Measurements from ENCODE around the gene FITM2.
A peak's percentile ranks its signal among the peaks of the same experiment; 100 is the strongest.

FITM2 gene

DNA sequence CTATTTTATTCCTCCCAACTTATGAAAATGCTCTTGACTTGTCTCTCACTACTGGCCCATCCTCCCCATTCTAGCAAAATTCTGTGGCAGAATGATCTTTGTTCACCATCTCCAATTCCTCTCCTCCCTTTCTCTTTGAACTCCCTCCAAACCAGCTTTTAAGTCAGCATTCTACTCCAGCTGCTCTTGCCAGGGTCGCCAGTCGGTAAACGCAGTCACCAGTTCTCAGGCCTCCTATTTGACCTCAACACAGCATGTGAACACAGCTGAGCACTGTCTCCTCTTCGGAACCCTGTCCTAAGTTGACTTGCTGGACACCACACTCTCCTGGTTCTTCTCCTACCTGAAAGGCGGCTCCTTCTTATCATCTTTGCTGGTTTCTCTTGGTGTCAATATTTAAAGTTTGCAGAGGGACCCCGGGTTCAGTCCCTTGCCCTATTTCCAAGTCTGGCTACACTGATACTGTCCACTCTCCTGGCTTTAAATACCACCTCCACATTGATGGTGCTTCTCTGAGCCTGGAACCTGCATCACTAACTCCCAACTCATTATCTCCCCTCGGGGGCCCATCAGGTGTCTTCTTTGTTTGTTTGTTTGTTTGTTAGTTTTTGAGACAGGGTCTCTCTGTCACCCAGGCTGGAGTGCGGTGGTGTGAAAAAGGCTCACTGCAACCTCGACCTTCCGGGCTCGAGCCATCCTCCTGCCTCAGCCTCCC lies 36.5 kb downstream of the FITM2 start:
- DNase-seq: no peak

DNA sequence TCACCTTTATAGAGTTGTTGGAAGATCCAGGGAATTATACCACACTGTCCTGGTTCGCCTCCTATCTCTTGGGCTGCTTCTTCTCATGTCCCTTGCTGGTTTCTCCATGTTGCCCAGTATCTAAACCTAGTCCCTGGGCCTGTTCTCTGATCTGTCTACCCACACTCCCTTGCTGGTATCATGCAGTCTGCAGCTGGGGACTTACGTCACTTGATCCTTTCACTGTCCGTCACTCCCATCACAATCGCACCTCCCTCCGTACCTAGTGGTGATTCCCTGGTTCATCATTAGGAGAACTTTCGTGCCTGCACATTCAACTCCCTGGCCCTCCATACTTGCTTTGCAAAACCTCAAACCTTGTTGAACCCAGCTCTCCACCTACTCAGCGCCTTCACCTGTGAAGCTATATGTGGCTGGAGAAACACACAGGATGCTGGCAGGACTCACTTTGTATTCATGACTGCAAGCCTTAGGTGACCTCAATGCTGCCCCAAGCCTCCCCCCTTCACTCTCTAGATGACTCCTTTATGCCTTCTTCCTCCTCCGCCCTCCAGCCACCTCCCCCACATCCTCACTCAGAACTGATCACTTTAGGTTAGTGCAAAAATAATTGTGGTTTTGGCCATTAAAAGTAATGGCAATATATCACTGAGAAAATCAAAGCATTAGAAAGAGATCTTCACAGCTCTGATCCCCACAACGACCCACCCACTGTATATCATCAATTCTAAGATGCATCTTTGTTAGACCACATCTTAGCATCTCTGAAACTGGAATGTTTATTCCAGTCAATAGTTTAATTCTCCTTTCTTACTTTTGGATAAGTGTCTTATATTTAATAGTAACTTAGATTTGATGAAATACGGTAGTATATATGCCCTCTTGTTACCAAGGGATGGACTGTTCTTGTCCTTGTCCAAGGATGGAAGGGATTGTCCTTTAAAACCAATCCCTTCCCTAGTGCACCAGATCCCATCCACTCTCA lies 37.5 kb downstream of the FITM2 start:
- DNase-seq: no peak

DNA sequence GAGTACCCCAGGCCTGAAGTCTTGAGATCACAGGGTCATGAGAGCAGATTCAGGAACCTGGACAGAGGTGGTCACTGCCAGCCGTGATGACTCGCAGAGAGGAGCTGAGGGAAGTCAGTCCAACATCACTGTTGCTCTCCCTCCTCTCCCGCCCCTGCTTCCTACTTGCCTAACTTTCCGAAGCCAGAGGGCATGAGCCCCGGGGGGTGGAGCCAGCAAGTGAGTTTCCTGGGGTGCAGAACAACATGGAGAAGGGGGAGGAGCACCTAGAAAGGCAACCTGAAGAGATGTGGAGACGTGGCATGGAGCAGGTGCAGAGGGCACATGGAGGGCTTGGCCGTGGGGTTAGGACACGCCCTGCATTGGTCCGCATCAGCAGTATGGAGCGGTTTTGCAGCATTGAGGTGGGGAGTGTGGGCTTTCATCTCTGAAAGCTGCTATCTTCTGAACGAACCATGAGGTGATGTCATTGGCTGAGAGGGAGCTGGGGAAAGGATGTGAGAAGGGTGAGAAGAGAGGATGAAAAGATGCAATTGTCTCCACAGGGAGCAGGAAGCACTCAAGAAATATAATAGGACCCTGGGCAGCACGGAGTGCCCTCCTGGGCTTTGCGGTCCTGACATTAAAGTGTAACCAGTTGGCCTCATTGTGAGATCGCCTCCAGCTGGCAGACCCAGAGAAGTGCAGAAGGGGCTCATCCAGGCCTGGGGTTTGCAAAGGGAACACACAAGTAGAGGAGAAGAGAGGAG lies 38.9 kb downstream of the FITM2 start:
- peak in 1 of 2 experiments; percentile 10 for DNase-seq

DNA sequence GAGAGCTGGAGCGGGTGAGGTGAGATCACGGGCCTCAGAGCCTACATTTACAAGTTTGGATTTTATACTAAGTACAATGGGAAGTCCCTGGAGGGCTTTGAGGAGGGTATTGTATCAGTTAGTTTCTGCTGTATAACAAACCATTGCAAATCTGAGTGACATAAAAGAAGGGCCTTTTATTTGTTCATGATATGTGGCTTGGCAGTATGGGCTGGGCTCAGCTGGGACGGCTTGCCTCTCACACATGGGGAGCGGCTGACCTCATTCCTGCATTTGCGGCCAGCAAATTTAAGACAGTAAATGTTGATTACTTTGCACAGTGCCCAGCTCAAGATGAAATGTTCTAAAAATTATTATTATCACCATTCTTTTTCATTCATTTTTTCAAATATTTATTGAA lies 42.2 kb downstream of the FITM2 start:
- DNase-seq: no peak

DNA sequence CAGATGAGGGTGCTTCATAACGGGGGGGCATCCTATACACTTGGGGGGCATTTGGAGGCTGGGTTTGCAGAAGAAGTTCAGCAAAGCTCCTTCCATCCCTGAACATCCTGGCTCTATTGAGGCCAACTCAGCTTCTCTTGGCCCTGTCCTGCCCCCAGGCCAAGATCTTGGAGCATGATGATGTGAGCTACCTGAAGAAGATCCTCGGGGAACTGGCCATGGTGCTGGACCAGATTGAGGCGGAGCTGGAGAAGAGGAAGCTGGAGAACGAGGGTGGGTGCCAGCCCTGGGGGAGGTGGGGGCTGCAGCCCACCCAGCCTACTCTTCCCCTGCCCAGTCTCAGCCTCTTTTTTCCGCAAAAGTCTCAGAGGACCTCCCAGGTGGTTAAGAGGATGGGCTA lies 46.7 kb downstream of the FITM2 start:
- DNase-seq: peak in 1 of 2 experiments; percentile 2

GRCh38 chr20:44258226-44258890 lies 52.6 kb downstream of the FITM2 start:
- no peak for DNase-seq

GRCh38 chr20:44256961-44257360 lies 54.0 kb downstream of the FITM2 start:
- no peak for DNase-seq

DNA sequence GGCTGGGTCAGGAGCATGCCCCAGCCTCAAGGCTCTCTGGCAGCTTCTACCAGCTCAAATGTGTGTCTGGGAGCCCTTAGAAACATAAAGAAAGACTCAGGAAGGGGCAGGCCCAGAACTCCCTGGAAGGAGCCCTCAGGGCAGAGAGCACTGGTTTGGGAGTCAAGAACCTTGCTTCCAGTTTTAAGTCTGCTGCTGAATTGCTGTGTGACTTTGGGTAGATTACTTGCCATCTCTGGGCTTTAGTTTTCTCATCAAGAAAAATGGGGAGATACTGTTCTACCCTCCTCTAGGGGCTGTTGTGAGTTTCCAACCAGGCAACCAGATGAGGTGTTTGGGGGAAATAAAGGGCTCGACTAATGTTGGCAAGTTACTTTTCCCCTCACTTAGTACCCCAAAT lies 55.1 kb downstream of the FITM2 start:
- DNase-seq: no peak

- no peak for DNase-seq
Measured at GRCh38 chr20:44254073-44254472, 56.9 kb downstream of the FITM2 start.

DNA sequence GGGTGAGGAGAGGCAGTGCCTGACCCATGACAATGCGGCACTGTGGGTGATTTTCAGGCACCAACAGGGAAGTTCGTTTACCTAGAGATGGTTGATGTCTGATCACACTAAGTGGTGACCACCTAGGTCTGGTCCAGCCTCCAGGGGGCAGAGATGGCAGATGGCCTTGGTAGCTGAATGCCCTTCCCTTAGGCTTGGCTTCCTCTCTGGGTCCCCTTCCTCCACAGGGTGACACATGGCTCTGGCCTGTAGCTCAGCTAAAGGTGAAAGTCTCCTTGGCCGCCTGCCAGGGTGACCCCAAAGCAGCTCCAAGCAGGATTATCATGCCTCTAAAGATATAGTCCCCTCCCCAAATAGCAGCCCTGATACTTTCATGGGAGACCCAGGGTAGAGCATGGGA lies 57.5 kb downstream of the FITM2 start:
- no peak for DNase-seq
